Measurements from ENCODE around the gene CGB2. TPM values are rescaled to one million over a fixed set of nuclear protein-coding genes. Genes with fewer than 3 reads are reported as not detected.

Gene CGB2
- total and polyA plus RNA-seq, 2 of the 13 experiments (the other 11 are each of a cell fraction or from before 2014, with no cell fraction given), result not detected

- TF ChIP-seq HCFC1 (IDR thresholded peaks at IDR 0.05; ENCODE audit: low read depth, low read length) (no peak), CTCF (CRISPR knock-in tag; IDR thresholded peaks at IDR 0.05) (peak; percentile 52), ZSCAN31 (CRISPR knock-in tag; IDR thresholded peaks at IDR 0.05; ENCODE audit: low read depth) (0 out of 2 replicates have a peak, but pooled peaks have one; percentile 32), ZFP36L1 (CRISPR knock-in tag; IDR thresholded peaks at IDR 0.05) (no peak), ZNF746 (CRISPR knock-in tag; IDR thresholded peaks at IDR 0.05) (no peak), SKI (IDR thresholded peaks at IDR 0.05; ENCODE audit: partially characterized antibody) (peak; percentile 50), ZNF501 (CRISPR knock-in tag; IDR thresholded peaks at IDR 0.05) (peak; percentile 27; the same call in 1 of the 2 replicates), RBM22 (optimal IDR thresholded peaks at IDR 0.05; ENCODE audit: low read length) (no peak), ZNF251 (CRISPR knock-in tag; IDR thresholded peaks at IDR 0.05) (no peak), RERE (CRISPR knock-in tag; IDR thresholded peaks at IDR 0.05; ENCODE audit: low read depth) (no peak), YY1 (IDR thresholded peaks at IDR 0.05; ENCODE audit: insufficient read depth, insufficient replicate concordance, low read depth, low read length) (no peak), KAT8 (CRISPR knock-in tag; IDR thresholded peaks at IDR 0.05) (no peak), MAZ (IDR thresholded peaks at IDR 0.05; ENCODE audit: borderline replicate concordance, low read depth, low read length) (0 out of 2 replicates have a peak, but pooled peaks have one; percentile 18), MAZ (CRISPR knock-in tag; IDR thresholded peaks at IDR 0.05; ENCODE audit: low read depth) (no peak), AGO2 (optimal IDR thresholded peaks at IDR 0.05; ENCODE audit: low read depth, low read length) (peak; percentile 46), HMGXB4 (CRISPR knock-in tag; IDR thresholded peaks at IDR 0.05; ENCODE audit: borderline replicate concordance in 1 of 2, low read depth in 1 of 2) (peak in 1 of 2 experiments; percentile 6; a peak in 1 of 4 replicates), PHF21A (CRISPR knock-in tag; IDR thresholded peaks at IDR 0.05) (no peak), KDM2A (CRISPR knock-in tag; IDR thresholded peaks at IDR 0.05; ENCODE audit: borderline replicate concordance, low read depth) (0 out of 2 replicates have a peak, but pooled peaks have one; percentile 46)
Measured at GRCh38 chr19:49019242-49019932, 12.3 kb upstream of the CGB2 start (continued).
